GM12892 (cell line): ENCODE measurements around the gene NLGN2.
A peak's percentile ranks its signal among the peaks of the same experiment; 100 is the strongest.

Experiments
- DNase-seq: peaks from one replicate; pipeline ENCODE4 v3.0.0; 2011; ENCODE audit not compliant: insufficient read length
- FAIRE-seq: peaks from 2 replicates; lab custom pipeline; 2011; peaks lifted over from hg19 to GRCh38; lab: Jason Lieb, UNC
- POLR2A ChIP-seq: IDR thresholded peaks from 2 replicates; pipeline ENCODE4 v1.6.1; 2011; ENCODE audit warnings: low read depth, low read length, control low read depth
- POLR2AphosphoS5 ChIP-seq: IDR thresholded peaks from 2 replicates; pipeline ENCODE4 v1.6.1; 2011; ENCODE audit warnings: low read depth, low read length, control low read depth
- TAF1 ChIP-seq: IDR thresholded peaks from 2 replicates; pipeline ENCODE4 v1.6.1; 2011; ENCODE audit warnings: low read depth, mild to moderate bottlenecking, control low read depth, low read length, borderline replicate concordance

Gene NLGN2

GRCh38 chr17:7380855-7381683, 26.6 kb upstream of the NLGN2 start, which contains the start of gene TNK1:
Gene TNK1, plus strand, starts transcription at chr17:7381089. Its CDS starts 1,838 bp downstream, at chr17:7382927.
- FAIRE-seq (no peak), DNase-seq (no peak)
- no peak for TF ChIP-seq POLR2AphosphoS5
- no peak for TF ChIP-seq POLR2A
- TF ChIP-seq TAF1 = no peak

DNA sequence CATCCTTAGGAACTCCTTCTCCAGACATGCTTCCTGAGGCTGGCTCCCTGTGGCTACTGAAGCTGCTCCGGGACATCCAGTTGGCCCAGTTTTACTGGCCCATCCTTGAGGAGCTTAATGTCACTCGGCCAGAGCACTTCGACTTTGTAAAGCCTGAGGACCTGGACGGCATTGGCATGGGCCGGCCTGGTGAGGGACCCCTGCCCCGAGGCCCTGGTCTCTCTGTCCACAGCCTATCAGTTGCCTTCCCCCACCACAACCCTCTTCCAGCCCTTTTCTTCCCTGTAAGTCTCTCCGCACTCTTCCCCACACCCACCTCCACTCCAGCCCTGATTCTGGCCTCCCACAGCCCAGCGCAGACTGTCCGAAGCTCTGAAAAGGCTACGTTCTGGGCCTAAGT, 24.7 kb upstream of the NLGN2 start:
- DNase-seq (no peak), FAIRE-seq (no peak)
- TF ChIP-seq POLR2AphosphoS5 = no peak
- no peak for TF ChIP-seq POLR2A
- no peak for TF ChIP-seq TAF1

DNA sequence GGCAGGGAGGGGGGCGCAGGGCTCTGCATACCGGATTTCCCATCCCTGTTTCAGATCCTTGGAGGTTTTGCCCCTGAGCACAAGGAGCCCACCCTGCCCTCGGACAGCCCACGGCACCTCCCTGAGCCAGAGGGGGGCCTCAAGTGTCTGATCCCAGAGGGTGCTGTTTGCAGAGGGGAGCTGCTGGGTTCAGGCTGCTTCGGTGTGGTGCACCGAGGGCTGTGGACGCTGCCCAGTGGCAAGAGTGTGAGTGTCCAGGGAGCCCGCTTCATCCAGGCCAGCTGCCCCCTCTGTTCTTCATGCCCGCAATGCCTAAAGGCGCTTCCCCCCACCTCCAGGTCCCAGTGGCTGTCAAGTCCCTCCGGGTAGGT, 24.3 kb upstream of the NLGN2 start:
- no peak for DNase-seq
- no peak for FAIRE-seq
- TF ChIP-seq TAF1 (no peak), POLR2AphosphoS5 (no peak), POLR2A (no peak)

DNA sequence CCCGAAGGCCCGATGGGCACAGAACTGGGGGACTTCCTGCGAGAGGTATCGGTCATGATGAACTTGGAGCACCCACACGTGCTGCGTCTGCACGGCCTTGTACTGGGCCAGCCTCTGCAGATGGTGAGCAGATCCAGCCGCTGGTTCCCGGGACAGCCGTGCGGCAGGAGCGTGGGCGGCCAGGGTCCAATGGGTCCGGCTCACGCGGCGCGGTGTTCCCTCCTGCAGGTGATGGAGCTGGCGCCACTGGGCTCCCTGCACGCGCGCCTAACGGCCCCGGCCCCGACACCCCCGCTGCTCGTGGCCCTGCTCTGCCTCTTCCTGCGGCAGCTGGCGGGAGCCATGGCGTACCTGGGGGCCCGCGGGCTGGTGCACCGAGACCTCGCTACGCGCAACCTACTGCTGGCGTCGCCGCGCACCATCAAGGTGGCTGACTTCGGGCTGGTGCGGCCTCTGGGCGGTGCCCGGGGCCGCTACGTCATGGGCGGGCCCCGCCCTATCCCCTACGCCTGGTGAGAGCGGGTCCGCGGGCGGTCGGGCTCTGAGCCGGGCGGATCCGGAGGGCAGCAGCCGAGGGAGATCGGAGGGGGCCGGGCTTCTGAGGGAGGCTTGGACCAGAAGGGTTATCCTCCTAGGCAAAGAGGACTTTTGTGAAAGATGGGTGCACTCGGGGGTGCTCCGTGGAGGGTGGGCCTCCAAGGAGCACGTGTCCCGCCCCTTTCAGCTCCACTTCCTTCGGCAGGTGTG, 23.7 kb upstream of the NLGN2 start:
- FAIRE-seq (peak; percentile 50), DNase-seq (peak; percentile 96)
- no peak for TF ChIP-seq POLR2A
- no peak for TF ChIP-seq POLR2AphosphoS5
- no peak for TF ChIP-seq TAF1

DNA sequence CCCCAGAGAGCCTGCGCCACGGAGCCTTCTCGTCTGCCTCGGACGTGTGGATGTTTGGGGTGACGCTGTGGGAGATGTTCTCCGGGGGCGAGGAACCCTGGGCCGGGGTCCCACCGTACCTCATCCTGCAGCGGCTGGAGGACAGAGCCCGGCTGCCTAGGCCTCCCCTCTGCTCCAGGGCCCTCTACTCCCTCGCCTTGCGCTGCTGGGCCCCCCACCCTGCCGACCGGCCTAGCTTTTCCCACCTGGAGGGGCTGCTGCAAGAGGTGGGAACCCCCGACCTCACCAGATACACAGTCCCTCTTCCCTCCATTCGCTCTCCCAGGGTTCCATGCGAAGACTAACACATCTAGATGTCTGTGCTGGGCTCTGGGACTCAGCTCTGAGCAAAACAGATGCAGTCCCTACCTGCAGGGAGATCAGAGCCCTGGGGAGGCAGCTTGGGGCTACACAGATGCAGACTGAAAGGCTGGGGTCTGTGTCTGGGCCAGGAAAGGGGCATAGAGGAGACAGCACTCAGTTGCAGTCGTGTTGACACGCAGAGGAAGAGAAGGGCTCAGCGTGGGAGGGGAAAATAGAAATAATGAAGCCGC, 23.1 kb upstream of the NLGN2 start:
- peak; percentile 81 for FAIRE-seq
- DNase-seq = no peak
- TF ChIP-seq POLR2AphosphoS5 (no peak), TAF1 (no peak), POLR2A (no peak)

- no peak for FAIRE-seq
These were observed 18.8 kb upstream of the NLGN2 start for GRCh38 chr17:7388856-7389255.

GRCh38 chr17:7389924-7390910, 17.4 kb upstream of the NLGN2 start:
- DNase-seq (no peak), FAIRE-seq (no peak)
- TF ChIP-seq POLR2AphosphoS5 (no peak), POLR2A (no peak), TAF1 (no peak)

More at GRCh38 chr17:7388856-7389255, 18.8 kb upstream of the NLGN2 start:
- no peak for DNase-seq
- TF ChIP-seq POLR2AphosphoS5 (no peak), TAF1 (no peak), POLR2A (no peak)

GRCh38 chr17:7391307-7391706, 16.3 kb upstream of the NLGN2 start:
- FAIRE-seq (no peak), DNase-seq (no peak)
- TF ChIP-seq POLR2A = no peak
- TF ChIP-seq TAF1 = no peak
- TF ChIP-seq POLR2AphosphoS5 = no peak

DNA sequence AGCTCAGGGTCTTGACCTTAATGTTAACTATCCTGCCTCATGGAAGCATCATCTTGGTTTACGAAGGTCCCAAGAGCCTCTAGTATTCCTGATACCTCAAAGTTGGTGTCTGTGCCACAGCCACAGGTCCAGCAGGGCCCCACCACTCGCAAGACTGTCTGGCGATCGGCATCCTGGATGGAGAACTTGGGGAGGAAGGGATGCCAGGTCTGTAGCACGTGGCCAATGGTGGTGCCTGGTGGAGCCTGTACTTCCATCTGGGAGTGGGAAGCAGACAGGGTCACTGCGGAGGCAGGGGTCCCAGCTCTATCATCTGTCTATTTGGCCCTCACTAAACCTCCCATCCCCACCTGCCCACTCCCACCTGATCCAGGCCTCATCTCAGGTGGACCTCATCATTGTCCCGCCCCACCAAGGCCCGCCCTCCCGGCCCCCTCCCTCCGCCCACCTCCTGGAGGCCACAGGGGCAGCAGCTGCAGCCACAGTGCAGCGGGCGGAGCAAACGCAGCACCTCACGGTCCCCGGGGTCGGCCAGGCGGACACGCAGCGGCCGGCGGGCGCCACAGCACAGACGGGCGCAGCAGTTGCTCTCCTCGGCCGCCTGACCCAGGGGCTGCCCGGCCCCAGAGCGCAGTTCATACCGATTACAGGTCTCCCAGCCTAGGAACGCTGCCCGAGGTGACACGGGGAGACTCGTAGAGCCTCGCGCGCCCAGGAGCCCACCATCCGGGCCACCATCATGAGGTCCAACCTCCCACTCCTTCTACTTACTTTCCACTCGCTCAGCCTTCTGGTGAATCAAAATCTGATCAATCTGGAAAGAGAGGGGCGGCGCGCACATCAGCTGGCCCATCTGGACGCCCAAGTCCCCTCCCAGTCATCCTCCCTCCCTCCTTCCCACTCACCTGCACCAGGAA, 14.7 kb upstream of the NLGN2 start:
- no peak for FAIRE-seq
- TF ChIP-seq POLR2A (no peak), POLR2AphosphoS5 (no peak), TAF1 (no peak)
- no peak for DNase-seq
